NCI-H446 treated with DMSO at 0.1 percent for 48 hours (cell line): ENCODE data around the gene OR13C2.
"Not testable (repeated sequence)": the region's sequence is repeated elsewhere in the genome, so short reads cannot be mapped to it uniquely, and the experiment has no call there.

Source experiments
- DNase-seq: peaks from one replicate; lab custom pipeline; 2025; lab: John Stamatoyannopoulos, UW

The OR13C2 gene, protein sequence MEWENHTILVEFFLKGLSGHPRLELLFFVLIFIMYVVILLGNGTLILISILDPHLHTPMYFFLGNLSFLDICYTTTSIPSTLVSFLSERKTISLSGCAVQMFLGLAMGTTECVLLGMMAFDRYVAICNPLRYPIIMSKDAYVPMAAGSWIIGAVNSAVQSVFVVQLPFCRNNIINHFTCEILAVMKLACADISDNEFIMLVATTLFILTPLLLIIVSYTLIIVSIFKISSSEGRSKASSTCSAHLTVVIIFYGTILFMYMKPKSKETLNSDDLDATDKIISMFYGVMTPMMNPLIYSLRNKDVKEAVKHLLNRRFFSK

DNA sequence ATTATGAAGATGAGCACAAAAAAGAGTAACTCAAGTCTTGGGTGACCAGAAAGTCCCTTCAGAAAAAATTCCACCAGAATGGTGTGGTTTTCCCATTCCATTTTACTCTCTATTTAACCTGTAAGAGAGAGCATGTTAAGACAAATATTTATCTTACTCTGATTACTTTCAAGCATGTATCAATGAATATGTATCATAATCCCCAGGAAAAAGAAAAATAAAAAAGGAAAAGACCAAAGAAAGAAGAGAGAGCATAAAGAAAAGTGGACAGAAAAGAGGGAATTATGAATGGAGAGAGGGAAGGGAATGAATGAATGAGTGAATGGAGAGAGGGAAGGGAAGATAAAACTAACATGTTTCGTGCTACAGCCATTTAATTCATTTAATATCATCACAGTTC, at the start of gene OR13C2:
OR13C2 (minus strand) TSS at position 101 of the 400 bp plus-strand sequence; CDS start at position 101, 0 bp downstream.
- not testable (repeated sequence) for DNase-seq

DNA sequence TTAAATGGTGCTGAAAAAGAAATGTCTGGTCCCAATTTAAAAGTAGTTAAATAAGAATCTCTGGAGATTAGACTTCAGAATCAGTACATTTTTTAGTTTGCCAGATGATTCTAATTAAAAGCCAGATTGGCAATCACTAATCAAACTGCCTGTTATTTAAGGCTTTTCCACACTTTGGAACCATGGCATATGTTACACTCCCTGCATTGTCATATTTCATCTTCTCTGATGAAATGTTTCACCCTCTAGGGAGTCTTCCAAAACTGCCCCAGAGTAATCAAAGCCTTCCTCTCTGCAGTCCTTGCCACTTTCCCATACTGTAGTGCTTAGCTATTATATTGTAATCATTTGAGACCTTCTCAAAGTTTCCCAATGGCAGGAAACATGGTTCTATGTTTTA, 30.0 kb upstream of the OR13C2 start:
- no peak for DNase-seq

GRCh38 chr9:104633976-104634520, 28.6 kb upstream of the OR13C2 start:
- no peak for DNase-seq

DNA sequence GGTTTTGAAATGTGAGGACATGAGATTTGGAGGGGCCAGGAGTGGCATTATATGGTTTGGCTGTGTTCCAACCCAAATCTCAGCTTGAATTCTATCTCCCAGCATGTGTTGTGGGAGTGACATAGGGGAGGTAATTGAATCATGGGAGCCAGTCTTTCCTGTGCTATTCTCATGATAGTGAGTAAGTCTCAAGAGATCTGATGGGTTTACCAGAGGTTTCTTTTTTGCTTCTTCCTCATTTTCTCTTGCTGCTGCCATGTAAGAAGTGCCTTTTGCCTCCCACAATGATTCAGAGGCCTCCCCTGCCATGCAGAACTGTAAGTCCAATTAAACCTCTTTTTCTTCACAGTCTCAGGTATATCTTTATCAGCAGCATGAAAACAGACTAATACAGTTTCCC, 20.5 kb upstream of the OR13C2 start:
- not testable (repeated sequence) for DNase-seq

DNA sequence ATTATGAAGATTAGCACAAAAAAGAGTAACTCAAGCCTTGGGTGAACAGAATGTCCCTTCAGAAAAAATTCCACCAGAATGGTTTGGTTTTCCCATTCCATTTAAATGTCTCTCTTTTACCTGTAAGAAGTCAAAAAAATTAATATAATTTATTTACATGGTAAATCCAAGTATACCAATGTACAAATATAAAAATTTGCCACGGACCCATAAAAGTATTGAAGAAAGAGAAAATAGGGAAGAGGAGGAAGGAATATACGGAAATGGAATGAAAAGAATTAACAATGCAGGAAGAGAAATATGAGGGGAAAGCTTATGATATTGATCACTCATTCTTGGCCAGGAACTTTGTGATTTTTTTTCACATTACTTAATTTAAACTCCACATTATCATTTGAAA, 12.7 kb upstream of the OR13C2 start, which contains the start of gene OR13C9:
OR13C9 (minus strand) TSS at position 101 of the 400 bp plus-strand sequence; CDS start at position 101, 0 bp downstream.
- no peak for DNase-seq

GRCh38 chr9:104617418-104617817, 12.0 kb upstream of the OR13C2 start:
- no peak for DNase-seq

- no peak for DNase-seq
These were observed 5.8 kb upstream of the OR13C2 start for GRCh38 chr9:104611213-104611612.

DNA sequence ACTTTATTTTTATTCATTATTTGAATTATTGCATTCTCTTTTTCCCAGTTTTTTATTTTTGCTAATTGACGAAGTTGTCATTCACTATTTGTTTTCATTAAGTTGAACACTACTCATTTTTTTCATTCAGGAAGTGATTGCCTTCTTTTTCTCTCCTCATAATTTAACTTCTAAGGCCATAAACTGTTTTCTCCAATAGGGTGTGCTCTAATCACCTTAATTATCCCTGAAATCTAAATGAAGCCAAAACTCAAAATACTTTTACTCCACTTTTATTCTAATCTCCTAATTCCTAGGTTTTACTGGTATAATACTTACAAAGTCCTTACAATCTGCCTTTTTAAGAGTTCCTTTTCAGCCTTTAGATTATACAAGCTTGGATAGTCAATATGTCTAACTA, 2.9 kb upstream of the OR13C2 start:
- peak; percentile 1 for DNase-seq

DNA sequence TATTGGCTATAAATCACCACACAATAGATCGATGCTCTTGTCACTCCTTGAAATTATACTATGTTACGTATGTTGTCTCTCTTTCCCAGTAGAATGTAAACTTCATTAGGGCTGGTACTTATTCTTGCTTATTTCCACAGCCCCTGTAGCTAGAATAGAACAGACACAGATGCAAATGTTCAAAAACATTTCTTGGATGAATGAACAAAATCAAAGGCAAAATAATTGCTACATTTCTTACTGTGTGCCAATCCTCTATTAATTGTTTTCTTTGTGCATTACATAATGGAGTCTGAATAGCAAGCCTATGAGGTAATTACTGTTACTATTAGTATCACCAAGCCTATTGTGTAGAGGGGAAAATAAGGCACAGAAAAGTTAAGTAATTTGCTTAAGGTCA, 725 bp upstream of the OR13C2 start:
- peak; percentile 22 for DNase-seq

DNA sequence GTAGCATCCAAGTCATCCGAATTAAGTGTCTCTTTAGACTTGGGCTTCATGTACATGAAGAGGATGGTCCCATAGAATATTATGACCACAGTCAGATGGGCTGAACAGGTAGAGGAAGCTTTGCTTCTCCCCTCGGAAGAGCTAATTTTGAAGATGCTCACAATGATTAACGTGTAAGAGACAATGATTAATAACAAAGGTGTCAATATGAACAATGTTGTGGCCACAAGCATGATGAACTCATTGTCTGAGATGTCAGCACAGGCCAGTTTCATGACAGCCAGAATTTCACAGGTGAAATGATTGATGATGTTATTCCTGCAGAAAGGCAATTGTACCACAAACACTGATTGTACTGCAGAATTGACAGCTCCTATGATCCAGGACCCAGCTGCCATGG, 626 bp downstream of the OR13C2 start:
- DNase-seq, result no peak

- DNase-seq, result not testable (repeated sequence)
These were observed 6.1 kb downstream of the OR13C2 start, which contains the start of gene OR13C5 for GRCh38 chr9:104599313-104599712. OR13C5 (minus strand) TSS chr9:104599413; CDS start chr9:104599413, 0 bp downstream.

GRCh38 chr9:104598749-104599148, 6.7 kb downstream of the OR13C2 start:
- not testable (repeated sequence) for DNase-seq

- DNase-seq, result no peak
These were observed 15.8 kb downstream of the OR13C2 start for GRCh38 chr9:104589626-104590025.

DNA sequence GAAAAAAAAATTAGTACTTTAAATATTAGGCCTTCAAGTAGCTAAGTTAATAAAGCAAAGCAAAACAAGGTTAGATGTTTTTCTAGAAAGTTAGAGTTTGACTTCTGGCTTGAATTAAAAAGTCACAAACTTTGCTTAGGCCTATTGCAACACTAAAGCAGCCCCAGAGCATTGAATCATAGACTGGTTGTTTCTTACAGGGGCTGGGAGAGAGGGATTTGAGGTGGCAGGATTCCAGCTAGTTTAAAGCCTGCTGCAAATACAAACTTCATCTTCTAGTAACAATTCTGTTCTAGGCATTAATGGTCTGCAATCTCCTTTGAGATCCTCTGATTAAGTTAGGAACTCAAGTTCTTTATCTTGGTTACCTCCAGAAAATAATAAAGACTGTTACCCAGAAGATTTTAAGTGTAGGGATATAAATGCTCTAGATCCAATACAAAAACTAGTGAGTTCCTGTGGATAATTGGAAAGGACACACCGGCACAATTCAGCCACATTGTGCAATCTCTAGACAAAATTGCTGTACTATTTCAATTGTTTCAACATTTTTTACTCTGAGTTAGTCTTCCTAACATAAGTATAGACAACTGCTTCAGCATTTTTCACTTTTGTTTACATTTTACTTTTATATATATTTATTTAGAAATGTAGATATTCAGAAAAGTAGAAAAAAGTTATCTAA, 18.8 kb downstream of the OR13C2 start:
- no peak for DNase-seq

DNA sequence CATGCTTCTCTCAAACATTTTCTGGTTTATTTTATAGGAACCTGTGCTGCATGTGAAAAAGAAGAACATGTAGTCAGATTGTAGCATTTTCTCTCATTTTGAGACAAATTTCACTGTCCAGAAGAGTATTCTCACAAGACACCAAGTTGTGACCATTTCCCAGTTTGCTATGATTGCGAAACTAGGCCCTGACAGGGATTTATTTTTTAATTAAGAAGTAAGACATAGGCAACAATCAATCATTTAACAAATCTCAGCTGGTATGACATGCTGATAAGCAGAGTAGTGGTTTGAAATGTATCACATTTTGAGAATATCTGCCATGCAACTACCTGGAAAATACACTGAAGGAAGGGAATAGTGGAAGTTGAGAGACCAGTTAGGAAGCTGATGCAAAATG, 24.9 kb downstream of the OR13C2 start:
- DNase-seq, result no peak

- DNase-seq, result no peak
These were observed 28.2 kb downstream of the OR13C2 start for GRCh38 chr9:104577263-104577662.

DNA sequence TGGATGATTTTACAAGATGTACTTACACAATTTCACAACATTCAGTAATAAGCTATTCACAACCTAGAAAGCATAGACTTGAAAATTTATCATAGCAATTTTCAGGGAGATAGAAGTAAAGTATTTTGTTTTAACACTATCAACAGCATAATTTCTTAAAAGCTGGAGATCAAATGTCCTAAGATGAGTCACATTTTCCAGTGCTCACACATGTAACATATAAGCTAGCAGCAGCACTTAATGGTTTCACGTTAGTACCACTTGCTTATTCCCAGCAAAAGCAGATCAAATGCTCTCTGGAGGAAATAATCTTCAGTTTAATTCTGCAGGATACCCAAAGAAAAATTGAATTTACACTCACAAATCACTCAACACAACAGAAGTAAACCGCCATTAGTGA, 30.0 kb downstream of the OR13C2 start:
- no peak for DNase-seq

DNA sequence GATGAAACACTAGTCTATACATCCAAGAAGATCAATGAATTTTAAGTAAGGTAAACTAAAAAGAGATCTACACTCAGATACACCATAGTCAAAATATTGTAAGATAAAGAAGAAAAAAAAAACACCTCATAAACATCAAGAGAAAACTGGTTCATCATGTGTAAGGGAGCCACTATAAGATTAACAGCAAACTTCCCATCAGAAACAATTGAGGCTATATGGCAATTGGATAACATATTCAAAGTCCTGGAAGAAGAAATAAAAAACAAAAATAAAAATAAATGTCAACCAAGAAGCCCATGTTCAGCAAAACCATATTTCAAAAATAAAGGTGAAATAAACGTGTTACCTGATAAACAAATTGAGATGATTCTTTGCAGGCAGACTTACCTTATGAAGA, 32.8 kb downstream of the OR13C2 start:
- no peak for DNase-seq

DNA sequence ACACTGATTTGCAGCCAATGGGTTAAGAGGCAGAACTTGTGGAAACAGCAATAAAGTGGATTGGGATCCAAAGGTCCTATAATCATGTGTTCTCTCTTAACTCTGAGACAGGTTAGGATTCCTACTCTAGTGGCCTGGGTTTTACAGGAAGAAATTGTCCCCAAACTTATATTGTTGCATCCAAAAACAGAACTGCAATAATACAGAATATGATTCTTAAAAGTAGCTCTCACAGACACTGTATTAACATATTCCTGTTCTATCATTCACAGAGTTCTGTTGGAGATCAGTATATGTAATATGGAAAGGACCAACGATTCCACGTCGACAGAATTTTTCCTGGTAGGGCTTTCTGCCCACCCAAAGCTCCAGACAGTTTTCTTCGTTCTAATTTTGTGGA, 36.6 kb downstream of the OR13C2 start, which contains the start of gene OR13C8:
OR13C8 (plus strand) TSS at position 301 of the 400 bp plus-strand sequence; CDS start at position 301, 0 bp downstream.
- DNase-seq, result no peak

- DNase-seq, result no peak
These were observed 41.1 kb downstream of the OR13C2 start for GRCh38 chr9:104564358-104564757.

GRCh38 chr9:104556830-104557634, 48.4 kb downstream of the OR13C2 start:
- no peak for DNase-seq

GRCh38 chr9:104555521-104555920, 49.9 kb downstream of the OR13C2 start:
- no peak for DNase-seq
